Right lung (tissue), 5 donors: ENCODE measurements around the gene DOCK2. TPM values are rescaled to one million over a fixed set of nuclear protein-coding genes. Genes with fewer than 3 reads are reported as not detected.
A peak's percentile ranks its signal among the peaks of the same experiment; 100 is the strongest.
"Not testable (repeated sequence)": the region's sequence is repeated elsewhere in the genome, so short reads cannot be mapped to it uniquely, and the experiment has no call there.

Source experiments
- DNase-seq, 2 donors: peaks; one replicate each; pipeline ENCODE4 v3.0.0-alpha.2; 2013
- polyA plus RNA-seq, 5 donors: library from polyadenylated mRNA; unstranded; fragments of 120-200 nt; gene quantifications; one replicate each; pipeline versions ENCODE4 v1.2.1 to v1.2.3, GENCODE V29; 2013; ENCODE audit warnings: inconsistent platforms in 1 of 5, low replicate concordance in 1 of 5; ENCODE audit not compliant: insufficient read length in 5 of 5, insufficient read depth in 1 of 5

DOCK2 gene
- polyA plus RNA-seq, 5 donors: 4.7 to 7.2 (median 5.4) TPM

GRCh38 chr5:169788168-169788567 lies 151.1 kb downstream of the DOCK2 start:
- DNase-seq: no peak

GRCh38 chr5:169789417-169789940 lies 152.4 kb downstream of the DOCK2 start:
- DNase-seq: no peak

- DNase-seq: no peak
Observed at GRCh38 chr5:169791251-169791650, 154.2 kb downstream of the DOCK2 start.

GRCh38 chr5:169795338-169795737 lies 158.3 kb downstream of the DOCK2 start:
- DNase-seq: no peak

GRCh38 chr5:169796731-169797130 lies 159.7 kb downstream of the DOCK2 start:
- DNase-seq: no peak

- DNase-seq: no peak
Observed at GRCh38 chr5:169797577-169797976, 160.5 kb downstream of the DOCK2 start.

- no peak for DNase-seq
Observed at GRCh38 chr5:169798438-169798837, 161.4 kb downstream of the DOCK2 start.

GRCh38 chr5:169798906-169799660 lies 162.0 kb downstream of the DOCK2 start:
- DNase-seq: no peak

GRCh38 chr5:169801324-169801777 lies 164.3 kb downstream of the DOCK2 start:
- DNase-seq: no peak

GRCh38 chr5:169801781-169802180 lies 164.7 kb downstream of the DOCK2 start:
- DNase-seq: no peak

- DNase-seq: peak; percentile 85 to 88
Observed at GRCh38 chr5:169803077-169803981, 166.3 kb downstream of the DOCK2 start.

- DNase-seq: no peak
Observed at GRCh38 chr5:169804861-169805260, 167.8 kb downstream of the DOCK2 start.

- DNase-seq: no peak
Observed at GRCh38 chr5:169805527-169805934, 168.5 kb downstream of the DOCK2 start.

GRCh38 chr5:169805937-169806700 lies 169.0 kb downstream of the DOCK2 start:
- no peak for DNase-seq

GRCh38 chr5:169808118-169808581 lies 171.1 kb downstream of the DOCK2 start:
- no peak for DNase-seq

- not testable (repeated sequence) for DNase-seq
Observed at GRCh38 chr5:169808880-169809279, 171.8 kb downstream of the DOCK2 start.

GRCh38 chr5:169809281-169809680 lies 172.2 kb downstream of the DOCK2 start:
- no peak for DNase-seq

- DNase-seq: no peak
Observed at GRCh38 chr5:169810524-169810923, 173.4 kb downstream of the DOCK2 start.

- DNase-seq: no peak
Observed at GRCh38 chr5:169811023-169811422, 173.9 kb downstream of the DOCK2 start.

GRCh38 chr5:169811680-169812079 lies 174.6 kb downstream of the DOCK2 start:
- no peak for DNase-seq

GRCh38 chr5:169812786-169813185 lies 175.7 kb downstream of the DOCK2 start:
- no peak for DNase-seq

- no peak for DNase-seq
Observed at GRCh38 chr5:169814045-169814444, 177.0 kb downstream of the DOCK2 start.
